CD4-positive, alpha-beta T cell treated with Interleukin-4 for 4 hours (primary cell): ENCODE data around the gene RALY.
A peak's percentile ranks its signal among the peaks of the same experiment; 100 is the strongest.

Experiments
- DNase-seq: peaks from one replicate; pipeline ENCODE4 v3.0.0-alpha.2; 2020

The RALY gene

DNA sequence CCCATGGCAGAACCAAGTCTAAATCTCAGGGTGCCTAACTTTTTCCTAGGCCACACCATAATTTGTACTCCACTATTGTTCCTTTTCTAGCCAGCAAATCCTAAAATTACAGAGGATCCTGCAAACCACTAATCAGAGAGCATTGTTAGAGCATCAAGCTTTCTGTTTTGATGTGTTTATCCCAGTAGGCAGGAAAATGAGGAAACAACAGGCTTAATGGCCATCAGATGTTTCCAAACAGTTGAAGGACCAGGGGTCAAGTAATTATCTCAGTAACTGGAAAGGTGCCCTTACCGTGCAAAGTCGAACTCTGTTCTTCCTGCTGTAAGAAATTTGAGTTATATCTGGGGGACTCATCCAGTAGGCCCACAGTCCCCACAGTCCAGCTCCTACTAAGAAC lies 58.7 kb downstream of the RALY start:
- no peak for DNase-seq

DNA sequence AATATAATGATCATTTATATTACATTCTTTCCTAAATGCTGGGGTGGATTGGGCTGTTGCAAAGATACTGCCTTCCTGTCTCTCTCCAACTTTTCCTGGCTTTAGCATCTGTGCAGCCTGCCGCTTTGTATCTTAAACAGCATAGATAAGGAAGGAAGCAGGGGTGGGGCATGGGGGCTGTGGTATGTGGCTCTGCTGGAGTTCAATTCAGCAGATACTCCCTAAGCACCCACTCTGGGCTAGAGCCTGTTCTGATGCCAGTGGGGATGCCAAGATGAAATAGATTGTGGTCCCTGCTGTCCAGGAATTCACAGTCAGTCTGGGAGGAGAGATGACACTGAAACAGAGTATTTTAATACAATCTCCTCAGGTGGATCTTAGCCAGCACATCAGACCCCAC lies 61.6 kb downstream of the RALY start:
- no peak for DNase-seq

DNA sequence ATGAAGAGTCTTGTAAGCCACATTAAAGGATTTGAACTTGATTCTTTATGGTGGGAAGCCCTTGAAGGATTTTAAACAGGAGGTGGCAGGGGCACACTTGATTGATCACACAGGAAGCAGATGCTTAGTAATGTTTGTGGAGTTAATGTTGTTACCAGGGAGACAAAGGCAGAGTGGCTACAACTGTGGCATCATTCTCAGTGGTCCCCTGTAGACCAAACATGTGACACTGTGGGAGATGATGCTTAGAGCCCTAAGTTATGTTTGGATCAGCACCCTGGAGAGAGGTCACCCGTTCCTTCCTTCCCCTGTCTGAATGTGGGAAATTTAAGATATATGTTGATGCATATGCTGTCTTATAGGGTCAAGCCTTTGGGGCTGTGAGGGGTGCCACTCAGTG lies 65.1 kb downstream of the RALY start:
- DNase-seq, result peak; percentile 70

DNA sequence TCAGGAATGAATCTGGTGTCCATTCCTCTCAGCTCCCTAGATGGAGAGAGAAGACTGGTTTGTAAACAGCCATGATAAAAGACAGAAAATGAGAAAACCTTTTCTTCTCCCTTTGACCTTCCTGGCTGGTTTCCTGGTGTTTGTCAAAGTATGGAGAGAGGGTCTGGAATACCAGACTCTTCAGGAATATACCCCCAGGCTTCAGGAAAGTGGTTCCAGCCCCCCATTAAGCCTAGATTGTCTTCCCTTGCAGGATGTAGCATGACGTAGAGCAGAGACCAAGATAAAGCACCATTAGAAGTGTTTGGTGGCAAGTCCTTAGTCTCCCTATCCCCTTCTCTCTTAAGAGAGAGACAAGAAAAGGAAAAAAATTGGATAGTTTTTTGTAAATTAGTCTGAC lies 67.3 kb downstream of the RALY start:
- no peak for DNase-seq

DNA sequence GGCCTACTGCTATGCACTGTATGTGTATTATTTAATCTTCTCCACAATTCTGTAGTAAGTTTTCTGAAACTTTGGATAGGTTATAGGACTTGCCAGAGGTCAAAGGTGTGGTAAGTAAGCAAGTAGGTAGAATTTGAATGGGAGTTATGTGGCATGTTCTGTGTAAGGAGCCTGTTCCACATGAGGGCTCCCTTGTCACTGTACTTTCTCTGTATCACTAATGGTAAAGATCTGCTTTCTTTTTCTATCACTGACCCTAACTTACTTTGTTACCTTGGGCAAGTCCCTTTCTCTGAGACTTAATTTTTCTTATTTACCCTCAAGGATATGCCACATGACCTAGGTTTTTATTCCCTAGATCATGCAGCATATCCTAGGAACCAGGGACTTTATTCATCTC lies 68.0 kb downstream of the RALY start:
- DNase-seq, result no peak

DNA sequence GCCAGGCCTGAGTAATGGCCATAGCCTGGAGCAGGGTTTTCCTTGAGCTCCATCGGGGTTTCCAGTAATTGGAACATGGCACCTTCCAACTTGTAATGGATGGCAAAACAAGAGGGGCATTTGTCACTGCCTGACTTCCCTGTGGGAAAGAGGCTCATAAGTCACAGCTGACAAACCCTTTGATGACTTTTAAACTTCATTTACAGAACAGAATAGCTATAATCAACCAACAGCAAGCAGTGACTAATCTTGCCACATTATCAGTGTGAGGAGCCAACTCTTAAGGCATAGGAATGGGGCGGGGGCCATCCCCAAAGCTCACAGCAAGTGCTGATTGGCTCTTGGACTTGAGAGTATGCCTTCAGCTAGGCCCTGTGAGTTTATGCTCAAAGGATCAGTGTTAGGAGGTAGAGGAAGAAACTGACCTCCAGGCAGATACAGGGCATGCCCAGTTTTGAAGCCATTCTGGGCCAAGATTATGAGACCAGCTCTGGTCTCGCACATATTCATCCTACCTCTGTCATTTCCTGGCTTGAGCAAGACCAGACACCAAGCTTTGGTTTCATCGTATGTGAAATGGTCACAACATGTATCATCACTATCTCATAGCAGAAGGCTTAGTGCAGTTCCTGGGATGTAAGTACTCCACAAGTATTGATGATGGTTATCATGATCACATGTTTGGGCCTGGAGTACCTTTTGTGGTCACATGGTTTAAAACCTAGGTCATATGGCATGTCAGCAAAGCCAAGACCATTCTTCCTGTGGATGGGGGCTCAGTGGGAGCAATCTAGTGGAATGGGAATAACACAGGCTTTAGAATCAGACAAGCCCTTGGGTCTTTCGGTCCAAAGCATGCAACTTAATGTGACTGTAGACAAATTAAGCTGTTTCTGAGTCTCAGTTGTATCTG lies 69.1 kb downstream of the RALY start:
- no peak for DNase-seq

DNA sequence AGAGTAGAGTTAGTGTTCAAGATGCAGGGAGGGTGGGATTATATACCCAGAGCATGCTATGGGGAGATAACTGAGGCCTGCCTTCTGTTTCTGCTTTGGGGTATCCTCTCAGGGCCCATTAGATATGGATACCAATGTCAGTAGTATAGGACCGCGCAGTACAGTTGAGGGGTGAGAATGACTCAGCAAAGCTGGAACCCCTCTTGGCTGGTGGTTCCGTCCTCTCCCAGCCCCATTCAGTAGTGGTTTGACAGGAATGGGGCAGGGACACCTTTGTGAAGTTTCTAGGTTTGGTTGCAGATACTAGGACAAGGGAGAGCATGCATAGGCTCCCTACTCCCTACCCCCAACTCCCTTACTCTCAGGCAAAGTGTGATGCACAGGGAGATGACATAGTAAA lies 70.6 kb downstream of the RALY start:
- no peak for DNase-seq

DNA sequence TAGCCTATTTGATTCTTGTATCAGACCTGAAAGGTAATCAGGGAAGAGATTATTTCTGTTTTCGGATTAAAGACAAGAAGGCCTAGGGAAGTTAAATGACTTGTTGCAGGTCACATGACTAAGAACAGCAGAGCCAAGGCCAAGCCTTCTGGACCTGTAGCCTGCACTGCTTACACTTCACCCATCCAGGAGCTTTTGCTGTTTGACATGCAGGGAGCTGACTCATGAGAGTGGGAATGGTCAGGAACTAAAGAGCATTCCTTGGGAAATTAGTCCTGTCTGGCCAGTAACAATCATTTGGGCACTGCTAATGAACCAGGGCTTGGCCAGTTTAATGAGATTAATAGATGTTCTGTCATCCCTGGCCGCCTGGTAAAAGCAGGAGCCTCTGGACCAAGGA lies 71.5 kb downstream of the RALY start:
- DNase-seq, result no peak

DNA sequence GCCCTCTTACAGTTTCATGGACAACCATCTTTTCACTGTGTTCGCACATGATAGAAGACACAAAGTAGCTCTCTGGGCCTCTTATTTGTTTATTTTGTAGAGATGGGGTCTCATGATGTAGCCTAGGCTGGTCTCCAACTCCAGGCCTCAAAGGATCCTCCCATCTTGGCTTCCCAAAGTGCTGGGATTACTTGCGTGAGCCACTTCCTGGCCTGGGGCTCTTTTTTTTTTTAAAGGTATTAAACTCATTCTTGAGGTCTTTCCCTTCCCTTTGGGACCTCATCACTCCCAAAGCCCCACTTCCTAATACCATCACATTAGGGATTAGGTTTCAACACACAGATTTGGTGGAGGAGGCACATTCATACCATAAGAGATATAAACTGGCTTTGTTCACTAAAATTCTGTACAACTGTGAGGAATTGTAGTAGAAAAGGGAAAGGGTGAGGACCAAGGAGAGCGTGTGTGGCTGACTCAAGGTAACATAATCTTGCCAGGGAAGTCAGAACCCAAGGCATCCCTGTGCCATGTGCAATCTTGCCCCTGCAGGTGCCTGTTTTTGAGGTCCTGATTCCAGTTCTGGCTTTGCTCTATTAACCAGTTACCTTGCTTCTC lies 72.9 kb downstream of the RALY start:
- DNase-seq, result no peak

DNA sequence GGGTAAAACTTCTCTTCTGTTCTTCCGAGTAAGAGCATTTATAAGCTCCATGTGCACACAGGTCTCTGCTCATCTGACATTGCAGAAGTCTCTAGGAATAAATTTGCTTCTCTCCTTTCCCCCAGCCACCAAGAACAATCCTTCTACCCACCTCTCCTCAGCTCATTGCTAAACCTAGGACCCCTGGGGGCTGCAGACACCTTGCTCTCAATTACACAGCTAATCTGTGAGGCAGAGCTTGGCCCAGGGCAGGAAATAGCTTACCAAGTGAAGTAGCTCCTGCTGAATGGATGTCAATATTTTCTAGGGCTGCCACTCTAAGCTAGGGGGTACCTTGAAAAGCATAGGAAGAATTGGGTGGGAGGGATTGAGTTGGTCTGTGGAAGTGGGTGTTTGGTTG lies 74.3 kb downstream of the RALY start:
- no peak for DNase-seq

DNA sequence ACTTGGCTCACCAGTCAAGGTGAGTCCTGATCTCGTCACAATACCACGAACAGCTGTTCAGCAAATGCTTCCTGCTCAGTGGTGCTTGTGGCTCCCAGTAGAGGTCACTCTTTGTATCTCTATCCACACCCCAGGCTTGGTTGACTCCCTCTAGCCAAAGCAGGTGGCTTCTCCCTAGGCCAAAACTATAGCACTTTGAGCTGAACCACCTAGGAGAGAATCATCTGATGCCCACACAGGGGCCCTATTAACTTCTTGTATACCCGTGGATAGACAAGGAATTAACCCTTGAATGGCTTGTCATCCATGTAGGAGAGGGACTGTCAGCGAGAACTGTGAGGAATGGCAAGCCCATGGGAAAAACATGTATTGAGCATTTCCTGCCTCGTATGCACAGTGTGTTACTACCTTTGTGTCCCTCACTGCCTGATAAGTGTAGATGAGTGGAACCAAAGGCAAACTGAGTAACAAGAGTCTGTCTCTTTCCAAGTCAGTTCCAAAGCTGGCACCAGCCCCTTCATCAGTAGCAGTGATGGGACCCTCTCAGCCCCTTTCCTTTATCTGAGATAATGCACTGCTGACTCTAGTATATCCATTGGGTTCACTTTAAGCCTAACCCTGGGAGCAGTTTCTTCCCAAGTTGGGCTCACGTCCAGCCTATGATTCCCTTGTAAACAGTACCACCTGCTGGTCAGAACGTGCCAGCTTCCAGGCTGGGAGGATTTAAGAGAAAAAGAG lies 75.8 kb downstream of the RALY start:
- DNase-seq, result peak; percentile 59

DNA sequence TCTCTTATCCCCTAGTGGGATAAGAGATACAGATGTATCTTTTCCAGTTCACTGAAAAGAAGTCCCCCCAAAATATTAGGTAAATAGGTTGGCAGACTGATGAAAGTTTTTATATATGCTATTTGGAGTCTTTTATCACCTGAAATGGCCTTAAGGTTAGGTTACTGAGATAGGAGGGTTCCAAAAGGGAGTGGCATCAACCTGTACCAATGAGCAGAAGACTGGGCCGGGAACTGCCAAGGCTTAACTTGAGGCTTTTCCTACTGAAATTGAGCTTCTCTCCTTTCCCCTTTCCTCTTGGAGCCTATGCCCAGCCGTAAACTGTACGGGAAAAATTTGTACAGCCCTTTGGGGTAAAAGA lies 76.3 kb downstream of the RALY start:
- DNase-seq, result no peak

DNA sequence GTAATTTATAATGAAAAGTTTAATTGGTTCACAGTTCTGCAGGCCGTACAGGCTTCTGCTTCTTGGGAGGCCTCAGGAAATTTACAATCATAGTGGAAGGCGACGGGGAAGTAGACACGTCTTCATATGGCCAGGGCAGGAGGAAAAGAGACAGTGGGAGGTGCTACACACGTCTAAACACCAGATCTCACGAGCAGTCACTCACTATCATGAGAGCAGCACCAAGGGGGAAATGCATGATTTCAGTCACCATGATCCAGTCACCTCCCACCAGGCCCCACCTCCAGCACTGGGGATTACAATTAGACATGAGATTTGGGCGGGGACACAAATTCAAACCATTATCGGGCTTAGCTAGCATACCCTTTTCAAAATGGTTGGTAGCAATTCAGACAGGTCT lies 77.1 kb downstream of the RALY start:
- DNase-seq, result no peak

DNA sequence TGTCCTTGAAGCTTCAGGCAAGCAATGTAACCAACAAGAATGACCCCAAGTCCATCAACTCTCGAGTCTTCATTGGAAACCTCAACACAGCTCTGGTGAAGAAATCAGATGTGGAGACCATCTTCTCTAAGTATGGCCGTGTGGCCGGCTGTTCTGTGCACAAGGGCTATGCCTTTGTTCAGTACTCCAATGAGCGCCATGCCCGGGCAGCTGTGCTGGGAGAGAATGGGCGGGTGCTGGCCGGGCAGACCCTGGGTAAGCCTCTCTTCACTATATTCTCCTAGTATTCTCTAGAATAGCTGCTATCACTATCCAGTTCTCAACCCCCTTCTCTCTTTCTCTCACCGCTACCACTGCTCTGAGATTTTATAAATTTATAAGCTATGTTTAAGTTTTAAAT lies 78.4 kb downstream of the RALY start:
- no peak for DNase-seq

DNA sequence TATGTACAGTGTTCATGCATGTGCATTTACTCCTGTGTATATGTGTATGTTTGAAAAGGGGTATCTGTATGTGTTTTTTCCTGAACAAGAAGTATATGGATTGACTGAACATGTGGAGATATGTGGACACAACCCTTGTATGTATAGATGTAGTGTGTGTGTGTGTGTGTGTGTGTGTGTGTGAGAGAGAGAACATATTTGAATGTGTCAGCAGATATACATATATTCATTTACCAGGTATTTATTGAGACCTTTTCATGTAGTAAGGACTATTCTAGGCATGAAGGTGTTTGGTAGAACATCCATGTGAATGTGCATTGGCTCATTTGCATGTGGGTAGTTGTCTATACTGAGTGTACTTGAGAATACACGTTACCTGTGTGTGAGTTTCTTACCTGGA lies 79.1 kb downstream of the RALY start:
- DNase-seq, result no peak

DNA sequence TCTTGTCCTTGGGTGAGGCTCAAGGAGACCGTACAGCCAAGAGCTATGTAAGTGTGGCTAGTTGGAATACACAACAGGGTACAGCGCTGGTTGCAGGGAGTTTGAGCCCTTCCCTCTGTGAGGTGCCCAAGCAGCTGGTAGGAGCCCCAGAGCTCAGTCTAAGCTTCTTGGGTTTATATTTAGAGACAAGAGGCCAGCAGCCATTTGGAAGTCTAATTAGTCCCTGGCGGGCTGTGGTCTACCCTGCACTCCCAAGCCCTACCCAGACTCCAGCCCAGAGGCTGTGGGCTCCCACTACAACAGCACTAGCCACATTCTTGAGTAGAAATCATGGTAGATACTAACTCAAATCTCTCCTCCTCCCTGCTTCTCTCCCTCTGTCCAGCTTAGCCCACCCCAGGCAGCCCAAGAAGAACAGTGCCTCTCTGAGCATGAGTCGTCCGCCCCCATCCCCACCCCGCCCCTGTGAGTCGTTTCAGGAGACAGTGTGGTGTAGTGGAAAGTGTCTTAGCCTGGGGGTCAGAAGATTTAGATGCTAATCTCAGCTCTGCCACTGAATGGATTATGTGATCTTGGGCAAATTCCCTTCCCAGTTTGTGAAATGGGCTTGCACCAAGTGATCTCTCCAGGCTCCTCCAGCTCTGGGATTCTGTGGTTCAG lies 80.5 kb downstream of the RALY start:
- no peak for DNase-seq

DNA sequence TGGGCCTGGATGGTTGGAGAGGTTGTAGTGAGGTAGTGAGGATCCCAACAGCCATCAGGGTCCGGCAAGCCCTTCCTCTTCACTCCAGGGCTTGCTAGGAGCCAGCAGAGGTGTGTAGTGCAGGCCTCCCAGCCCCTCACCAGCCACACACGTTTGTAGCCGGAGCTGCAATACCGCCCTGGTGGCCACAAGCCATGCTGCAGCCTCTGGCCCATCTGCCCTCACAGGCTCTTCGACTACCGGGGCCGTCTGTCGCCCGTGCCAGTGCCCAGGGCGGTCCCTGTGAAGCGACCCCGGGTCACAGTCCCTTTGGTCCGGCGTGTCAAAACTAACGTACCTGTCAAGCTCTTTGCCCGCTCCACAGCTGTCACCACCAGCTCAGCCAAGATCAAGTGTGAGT lies 81.9 kb downstream of the RALY start:
- no peak for DNase-seq

DNA sequence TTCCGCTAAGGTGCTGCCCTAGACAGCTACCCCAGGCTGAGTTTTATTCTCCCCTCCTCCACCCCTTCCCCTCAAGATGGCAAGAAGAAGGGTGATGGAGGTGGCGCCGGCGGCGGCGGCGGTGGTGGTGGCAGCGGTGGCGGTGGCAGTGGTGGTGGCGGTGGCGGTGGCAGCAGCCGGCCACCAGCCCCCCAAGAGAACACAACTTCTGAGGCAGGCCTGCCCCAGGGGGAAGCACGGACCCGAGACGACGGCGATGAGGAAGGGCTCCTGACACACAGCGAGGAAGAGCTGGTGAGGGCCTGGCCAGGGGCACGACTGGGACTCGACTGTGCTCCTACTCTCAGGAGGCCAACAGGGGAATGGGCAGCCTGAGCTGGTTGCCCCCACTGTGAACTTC lies 83.2 kb downstream of the RALY start:
- DNase-seq, result no peak

DNA sequence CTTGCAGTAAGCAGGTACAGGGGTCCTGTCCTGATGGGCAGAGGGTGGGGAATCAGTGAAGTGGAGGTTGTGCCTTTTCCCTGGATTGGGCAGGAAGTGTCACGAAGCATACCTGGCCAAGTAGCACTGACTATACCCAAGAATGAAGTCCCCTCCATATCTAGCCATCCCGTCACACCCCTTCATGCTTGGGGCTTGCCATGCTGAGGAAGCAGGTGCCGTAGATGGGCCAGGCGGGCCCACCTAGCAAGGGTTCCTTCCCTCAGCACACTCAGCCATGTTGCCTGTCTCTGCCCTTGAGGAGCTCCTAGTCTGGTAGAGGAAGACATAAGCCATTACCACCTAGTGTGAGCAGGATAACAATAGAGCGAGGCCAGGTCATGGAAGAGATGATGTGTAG lies 84.8 kb downstream of the RALY start:
- DNase-seq, result no peak

DNA sequence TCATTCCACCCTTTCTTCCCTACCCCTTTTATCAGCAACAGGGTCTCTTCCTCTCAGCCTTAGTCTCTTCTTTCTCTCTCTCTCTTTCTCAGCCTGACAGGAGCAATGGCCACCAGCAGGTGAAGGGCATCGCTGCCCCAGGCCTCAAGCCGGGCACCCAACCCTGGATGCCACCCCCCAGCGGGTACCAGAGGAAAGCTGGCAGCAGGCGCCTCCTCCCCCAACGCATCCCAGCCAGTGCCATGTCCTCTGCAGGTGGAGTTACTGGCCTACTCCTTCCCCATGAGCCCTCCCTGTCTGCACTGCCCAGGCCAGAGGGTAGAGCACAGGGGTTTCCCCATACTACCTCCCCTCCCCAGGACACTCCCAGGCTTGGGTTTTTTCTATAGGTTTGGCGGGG lies 86.1 kb downstream of the RALY start:
- no peak for DNase-seq

DNA sequence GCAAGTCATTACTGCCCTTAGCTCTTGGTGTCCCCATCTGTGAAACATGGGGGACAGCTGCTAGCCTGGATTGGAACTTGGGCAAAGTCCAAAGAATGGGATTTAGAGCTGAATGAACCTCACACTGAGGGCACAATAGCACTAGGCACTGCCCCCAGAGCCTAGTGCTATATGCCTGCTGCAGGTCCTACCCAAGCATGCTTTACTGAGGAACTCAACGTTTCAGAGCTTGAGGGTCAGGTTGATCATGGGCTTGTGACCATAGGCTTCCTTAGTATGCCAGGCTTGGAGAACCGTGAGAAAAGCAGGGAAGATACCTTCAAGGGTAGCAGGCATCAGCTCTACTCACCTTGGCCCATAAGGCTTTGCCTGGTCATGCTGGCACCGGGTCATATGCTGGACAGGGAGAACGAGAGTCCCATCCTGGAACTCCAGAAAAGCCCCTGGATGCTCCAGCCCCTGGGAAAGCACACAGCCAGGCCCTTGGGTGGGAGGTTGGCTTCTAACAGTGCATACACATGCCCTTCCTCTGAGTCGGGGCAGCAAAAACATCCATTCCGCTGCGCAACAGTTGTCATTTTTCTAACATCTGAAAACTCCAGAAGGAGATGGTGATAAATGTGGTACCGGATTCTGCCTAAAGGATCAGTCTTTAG lies 88.6 kb downstream of the RALY start:
- no peak for DNase-seq

DNA sequence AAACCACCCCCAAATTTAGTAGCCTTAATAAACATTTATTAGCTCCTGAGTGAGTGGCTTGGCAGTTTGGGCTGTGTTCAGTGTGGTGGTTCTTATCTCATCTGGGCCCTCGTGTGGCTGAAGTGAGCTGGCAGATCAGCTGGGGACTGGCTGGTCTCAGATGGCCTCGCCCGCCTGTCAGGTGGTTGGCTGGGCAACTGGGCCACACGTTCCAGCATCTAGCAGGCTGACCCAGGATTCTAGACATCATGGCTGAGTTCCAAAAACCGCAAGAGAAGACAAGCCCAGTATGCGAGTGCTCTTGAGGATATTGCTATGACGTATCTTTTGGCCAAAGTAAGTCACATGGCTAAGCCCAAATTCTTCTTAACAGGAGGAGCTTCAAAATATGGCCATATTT lies 89.4 kb downstream of the RALY start:
- DNase-seq, result no peak

DNA sequence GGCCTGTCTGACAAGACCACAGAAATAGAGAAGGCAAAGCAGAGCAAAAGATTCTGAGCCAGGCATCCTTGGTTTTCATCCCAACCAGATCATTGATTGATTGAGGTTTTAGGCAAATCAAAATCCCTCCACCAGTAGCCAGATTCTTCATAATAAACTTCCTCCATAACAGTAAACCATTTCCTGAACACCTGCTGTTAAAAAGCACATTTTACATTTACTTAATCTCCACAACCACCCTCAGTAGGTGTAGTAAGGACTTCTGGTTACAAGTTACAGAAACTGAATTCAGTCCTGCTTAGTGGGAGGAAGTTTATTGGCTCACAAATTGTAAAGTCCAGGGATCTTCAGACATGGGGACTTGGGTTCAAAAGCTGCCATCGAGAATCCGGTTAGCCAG lies 90.1 kb downstream of the RALY start:
- DNase-seq, result no peak
